HG02943 (cell line): ENCODE results near the gene SPAG17.

ENCODE experiments used
- ATAC-seq: cut with Tn5 transposase; IDR thresholded peaks from one replicate; pipeline ENCODE4 v1.9.1; 2021; ENCODE audit warnings: mild to moderate bottlenecking, low read depth, moderate library complexity; ENCODE audit not compliant: unreplicated experiment

Gene SPAG17

DNA sequence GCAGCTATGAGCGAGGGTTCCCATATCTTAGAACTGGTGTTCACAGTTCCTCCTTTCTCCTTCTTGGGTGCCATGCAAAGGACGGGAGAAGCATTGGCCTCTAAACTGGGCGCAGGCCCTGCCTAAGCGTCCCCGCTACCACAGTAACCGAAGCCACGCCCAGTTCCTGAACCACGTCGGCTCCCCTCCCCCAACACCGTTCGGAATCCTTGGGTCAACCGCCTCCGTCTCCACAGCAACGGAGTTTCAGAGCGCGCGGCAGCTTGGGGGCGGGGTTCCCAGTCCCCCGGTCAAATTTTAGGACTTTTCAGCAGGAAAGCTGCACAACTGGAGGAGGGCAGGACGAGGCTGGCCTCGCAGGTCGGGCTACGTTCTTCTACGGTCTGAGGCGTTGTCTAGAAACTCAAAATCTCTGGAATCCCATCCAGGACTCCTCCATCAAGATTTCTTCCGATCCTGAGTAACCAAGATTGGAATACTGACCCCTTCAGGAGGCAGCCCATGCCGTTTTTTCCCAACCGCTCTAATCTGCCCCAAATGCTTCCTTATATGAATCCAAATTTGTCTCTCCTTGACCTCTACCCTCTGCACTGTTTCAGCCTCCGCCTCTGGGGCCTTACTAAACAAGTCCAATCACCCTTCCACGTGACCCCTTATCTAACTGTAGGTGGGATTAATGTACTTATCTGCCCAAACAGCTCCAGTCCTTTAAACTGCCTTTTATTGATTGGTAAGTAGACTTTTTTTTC is at the start of gene SPAG17:
SPAG17 (minus strand) TSS at position 145 of the 749 bp plus-strand sequence; CDS start at position 74, 71 bp downstream.
- no peak for ATAC-seq

DNA sequence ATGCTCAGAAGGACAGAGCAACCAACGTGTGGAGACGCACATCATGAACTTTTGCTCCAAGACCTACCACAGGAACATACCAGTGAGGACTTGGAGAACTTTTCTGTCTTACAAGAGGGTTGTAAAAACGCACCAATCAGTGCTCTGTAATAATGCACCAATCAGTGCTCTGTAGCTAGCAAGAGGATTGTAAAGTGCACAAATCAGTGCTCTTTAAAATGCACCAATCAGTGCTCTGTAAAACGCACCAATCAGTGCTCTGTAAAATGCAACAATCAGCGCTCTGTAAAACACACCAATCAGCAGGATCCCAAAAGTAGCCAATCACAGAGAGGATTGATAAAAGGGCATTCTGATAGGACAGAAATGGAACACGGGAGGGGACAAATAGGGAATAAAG is 40.4 kb upstream of the SPAG17 start:
- ATAC-seq = no peak

DNA sequence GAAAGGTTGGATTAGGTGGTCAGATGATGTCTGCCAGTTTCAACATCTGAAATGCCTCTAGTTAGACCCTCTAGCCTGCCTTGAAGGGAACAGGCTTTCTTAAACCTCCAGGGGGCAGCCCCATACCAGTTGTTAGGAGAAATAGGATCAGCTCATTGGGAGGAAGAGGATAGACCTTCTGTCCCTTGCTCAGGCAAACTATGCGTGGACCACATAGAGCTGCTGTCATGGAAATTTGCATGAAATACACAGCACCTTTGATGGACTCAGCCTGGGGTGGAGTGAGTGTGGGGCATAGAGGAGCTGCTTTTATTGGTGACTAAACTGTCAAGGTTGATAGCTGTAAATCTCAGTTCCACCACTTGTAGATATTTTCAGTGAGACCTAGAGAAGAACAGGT is 38.4 kb upstream of the SPAG17 start:
- ATAC-seq = no peak

DNA sequence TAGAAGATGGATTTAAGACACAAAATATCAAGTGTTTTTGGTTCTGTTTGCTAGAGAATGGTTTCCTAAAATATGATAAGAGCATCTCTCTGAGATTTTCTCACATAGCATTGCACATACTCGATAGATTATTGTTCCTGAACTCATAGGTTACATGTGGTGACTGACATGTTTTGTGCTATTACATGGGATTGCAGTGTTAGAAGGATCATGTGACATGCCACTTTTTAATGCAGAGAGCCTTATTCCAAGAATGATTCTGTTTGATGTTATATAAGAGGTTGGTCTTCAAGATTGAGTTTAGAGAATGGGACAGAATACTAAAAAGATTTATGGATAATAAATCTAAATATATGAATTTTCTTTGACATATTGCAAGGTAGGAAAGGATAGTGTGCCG is 34.4 kb upstream of the SPAG17 start:
- no peak for ATAC-seq

DNA sequence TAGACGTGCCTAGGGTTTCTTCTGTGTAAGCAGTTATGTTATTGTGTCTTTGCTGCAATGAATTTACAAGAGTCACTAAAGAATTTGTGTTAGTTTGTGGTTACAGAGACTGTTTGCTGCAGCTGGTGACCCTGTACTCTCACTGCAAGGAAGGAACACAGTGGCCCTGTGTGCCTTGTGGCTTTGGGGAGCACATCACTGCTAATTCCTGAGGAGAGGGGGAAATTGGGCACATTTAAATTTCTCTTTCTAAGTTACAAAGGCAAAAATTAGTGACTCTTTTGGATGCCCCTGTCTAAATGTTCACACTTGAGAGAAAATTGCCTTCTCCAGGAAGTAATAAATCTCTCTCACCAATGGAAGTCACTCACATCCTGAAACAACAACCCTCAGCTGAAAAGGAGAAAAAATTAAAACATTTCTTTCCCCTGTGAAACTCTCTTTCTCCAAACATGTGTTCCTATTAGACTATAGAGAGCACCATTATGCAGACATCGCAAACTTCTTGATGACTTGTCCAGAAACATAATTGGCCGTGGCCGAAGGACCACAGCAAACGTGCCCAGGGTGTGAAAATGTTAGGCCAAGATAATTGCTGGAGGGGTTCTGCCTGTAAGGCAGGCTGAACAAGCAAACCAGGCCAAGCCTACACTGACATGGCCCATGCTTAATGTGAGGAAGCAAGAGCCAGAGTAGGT is 32.3 kb upstream of the SPAG17 start:
- ATAC-seq = no peak

DNA sequence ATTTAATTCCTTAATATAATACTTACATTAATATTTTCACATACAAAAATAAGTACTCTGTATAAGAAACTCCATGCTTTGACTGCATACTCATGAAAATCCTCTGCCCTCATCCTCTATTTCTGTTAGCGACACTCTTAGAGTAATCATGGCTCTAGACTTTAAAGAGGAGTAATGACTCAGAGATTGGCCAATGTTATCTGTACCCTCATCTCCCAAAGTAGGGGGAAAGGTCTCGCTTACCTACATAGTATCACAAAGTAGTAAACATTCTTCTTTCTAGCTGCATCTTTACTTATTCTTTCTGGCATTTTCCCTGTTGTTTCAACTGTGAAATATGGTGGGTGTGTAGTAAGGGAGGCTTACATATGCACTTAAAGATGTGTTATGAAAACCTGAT is 29.8 kb upstream of the SPAG17 start:
- no peak for ATAC-seq

DNA sequence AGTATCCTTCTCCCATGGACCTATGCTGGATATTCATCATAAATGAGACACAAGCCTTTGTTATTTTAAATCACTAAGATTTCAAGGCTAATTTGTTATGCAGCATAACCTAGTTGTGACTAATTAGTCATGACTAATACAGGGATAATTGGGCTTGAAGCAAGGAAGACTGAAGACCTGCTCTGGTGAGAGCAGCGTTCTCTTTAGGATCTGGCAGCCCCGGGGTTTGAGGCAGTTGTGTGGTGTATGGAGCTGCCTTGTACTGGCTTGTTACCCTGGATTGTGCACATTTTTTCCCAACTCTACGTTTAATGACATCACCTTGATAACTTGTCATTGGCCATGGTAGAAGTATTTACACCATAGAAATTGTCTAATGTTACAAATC is 25.7 kb upstream of the SPAG17 start:
- no peak for ATAC-seq

DNA sequence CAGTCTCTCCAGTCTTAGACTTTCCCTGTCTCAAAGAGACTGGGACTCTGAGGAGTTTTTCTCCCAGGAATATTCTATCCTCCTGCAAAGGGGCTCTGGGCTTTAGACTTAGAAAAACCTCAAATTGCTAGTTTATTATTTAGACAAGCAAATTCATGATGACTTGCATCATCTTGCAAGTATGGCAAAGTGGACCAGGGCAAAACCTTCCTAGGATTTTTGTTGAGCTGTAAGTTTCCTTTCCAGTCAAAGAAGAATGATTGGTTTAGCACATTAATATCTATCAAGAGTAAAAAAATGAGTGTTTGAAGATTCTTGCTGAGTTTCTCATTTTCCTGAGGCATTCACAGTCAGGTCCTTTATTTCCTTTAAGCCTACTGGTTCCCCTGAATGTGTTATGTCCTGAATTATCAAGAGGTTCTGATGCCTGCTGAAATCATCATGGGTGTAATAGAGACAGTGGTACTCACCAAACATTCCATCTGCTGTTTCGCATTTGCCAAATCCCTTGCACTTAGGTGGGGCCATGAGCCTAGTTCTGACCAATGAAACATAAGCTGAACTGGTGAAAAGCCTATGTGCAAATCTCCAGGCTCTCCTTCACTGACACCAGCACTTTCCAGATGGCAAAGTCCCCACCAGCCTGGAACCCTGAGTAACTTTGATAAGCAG is 25.2 kb upstream of the SPAG17 start:
- no peak for ATAC-seq

DNA sequence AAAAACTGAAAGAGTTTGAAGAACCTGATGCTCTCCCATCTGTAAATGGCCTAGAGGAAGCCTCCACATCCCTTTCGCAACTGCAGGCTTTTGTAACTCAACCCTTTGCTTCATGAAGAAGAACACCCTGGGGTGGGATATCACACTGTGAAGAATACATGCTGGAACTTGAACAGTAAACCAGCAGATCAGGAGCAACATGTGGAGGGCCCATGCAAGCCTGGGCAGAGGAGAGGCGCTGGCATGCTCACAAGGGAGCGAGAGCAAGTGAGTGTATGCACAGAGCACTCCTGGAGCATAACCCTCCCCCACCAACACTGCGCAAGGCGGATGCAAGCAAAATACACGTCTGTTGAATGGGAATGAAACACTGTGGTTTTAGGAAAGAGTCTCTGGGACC is 24.6 kb upstream of the SPAG17 start:
- no peak for ATAC-seq

DNA sequence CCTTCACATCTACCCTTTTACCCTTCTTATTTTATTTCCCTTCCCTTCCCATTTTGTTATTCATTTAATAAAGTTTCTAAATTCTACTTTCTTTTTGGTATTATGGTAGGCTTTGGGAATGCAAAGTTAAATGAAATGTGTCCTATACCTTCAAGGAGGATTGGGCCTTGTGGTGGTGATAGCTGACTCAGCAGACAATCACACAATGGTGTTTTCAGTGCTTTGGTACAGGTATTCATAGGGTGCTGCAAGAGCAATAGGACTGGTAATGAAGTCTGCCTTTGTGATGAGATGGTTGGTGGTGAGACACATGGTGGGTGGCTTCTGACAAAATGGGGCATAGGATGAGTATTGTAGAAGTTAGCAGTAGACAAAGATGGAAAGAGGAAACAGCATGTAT is 21.9 kb upstream of the SPAG17 start:
- ATAC-seq = no peak

DNA sequence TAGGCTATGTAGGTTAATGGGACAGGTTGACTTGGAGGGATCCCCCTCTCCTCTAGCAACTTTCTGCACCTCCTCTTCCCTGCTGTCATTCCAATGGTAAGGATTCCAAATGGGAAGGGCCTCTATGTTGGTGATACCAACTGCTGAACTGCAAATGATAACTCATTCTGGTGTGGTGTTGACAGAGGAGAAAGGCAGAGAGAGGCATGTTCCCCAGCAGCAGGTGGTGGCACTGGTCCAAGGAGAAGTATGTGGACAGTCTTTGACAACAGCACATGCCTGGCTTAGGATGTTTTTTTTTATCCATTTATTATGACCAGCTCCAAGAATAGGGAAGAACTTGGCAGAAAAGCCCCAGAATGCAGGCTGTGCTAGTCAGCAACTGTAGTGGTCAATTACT is 19.6 kb upstream of the SPAG17 start:
- no peak for ATAC-seq

DNA sequence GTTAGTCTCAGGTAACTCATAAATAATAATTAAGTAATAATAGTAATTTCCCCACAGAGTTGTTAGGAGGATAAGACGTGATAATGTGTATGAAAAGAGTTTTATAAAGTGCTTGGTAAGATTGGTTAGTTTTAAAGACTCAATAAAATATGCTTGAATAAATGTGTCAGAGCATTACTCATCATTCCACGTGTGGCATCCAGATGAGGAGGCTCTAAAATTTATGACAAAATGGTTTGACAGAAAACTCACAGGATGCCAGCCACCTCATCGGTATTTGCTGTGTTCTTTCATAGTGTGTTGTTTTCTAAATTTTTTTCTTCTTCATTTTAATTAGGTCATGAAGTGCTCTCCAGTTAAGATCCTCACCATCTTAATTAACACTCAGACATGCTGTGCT is 19.1 kb upstream of the SPAG17 start:
- ATAC-seq = no peak

DNA sequence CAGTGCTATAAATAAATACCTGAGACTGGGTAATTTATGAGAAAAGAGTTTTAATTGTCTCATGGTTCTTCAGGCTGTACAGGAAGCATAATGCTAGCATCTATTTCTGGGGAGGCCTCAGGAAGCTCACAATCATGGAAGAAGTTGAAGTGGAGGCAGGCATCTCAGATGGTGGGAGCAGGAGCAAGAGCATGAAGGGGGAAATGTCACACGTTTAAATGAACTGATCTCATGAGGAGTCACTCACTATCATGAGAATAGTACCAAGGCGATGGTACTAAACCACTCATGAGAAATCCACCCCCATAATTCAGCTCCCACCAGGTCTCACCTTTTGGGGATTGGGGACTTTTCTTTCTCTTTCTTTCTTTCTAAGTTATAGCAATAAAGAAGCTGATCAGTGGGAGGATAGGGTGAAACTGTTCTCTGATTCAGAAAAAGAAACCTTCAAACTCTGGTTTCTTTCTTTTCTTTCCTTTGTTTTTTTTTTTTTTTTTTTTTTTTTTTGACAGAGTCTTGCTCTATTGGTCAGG is 17.1 kb upstream of the SPAG17 start:
- no peak for ATAC-seq

DNA sequence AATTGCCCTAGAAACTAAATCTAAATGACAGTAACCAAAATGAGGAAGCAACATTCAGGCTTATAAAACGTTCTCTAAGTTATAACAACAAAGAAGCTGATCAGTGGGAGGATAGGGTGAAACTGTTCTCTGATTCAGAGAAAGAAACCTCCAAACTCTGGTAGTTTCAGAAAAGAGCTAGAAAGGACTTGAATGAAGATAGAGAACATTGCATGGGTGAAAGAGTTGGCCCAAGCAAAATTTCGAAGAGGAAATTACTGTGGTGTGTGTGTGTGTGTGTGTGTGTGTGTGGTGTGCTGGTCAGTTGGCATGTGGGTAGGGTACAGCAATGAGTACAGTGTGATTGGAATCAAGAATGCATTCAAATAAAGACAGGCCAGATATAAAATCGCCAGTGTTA is 16.5 kb upstream of the SPAG17 start:
- no peak for ATAC-seq

DNA sequence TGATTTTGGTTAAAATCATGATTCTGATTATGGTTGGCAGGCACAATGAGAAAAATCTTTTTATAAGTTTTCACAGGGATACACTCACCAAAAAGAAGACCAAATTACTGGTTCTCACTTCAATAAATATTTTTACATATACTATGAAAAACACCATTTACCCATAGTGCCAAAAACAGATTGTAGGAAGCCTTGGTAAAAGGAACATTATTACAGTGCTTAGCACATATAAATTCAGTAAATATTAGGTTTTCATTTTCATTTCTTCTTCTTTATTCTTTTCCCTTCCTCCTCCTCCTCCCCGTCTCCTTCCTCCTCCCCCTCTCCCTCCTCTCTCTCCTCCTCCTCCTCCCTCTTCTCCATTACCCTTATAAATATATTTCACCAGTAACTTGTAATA is 15.8 kb upstream of the SPAG17 start:
- ATAC-seq = no peak

DNA sequence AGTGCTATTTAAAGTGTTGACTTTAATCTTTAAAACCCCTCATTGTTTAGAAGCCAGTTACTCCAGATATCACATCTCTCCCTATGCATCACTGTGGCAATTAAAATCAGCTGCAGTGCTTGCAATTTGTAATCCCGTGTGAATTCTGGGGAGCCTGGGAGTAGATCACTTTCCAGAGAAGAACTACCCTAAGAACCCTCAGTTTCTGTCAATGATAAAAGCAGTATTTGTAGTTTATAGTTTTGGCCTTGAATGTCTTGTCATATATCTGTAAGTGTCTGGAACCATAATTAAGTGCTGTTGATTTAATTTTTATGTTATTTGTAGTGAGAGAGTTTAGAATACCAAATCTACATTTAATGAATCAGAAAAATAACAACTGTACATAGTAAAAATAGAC is 5.5 kb upstream of the SPAG17 start:
- ATAC-seq = no peak

DNA sequence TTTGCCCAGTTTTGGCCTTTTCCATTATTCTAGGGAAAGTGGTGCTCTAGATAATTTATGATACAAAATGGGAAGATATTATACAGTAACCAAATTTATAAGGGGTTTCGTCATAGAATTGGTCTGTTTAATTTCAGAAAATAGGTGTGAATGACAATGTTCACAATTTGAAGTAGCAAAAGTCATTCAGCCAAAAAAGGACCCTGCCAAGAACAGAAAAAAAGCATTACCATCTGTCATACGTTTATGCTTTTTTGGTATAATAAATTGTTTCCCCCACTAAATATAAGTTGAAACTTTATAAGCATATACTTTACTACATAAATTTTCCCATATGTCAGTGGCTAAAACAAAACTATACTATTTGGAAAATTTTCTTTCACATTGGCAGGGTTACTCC is 4.5 kb upstream of the SPAG17 start:
- ATAC-seq = no peak

DNA sequence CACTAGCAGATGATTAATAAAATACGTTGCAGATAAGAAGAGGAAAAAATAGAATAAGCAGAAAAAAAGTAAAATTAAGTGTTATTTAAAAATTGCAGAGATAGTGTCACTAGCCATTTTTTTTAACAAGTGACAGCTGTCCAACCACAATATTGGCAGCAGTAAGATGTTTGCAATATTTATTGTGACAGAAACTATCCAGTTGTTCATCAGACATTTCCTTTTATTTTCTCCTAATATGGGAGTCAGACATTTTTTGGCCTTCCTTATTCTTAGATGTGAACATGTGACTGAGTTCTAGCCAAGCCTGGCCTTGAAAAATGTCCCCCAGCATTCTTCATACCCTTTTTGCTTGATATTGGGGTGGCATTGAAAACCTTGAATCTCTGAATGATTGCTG is 3.4 kb upstream of the SPAG17 start:
- ATAC-seq = no peak

DNA sequence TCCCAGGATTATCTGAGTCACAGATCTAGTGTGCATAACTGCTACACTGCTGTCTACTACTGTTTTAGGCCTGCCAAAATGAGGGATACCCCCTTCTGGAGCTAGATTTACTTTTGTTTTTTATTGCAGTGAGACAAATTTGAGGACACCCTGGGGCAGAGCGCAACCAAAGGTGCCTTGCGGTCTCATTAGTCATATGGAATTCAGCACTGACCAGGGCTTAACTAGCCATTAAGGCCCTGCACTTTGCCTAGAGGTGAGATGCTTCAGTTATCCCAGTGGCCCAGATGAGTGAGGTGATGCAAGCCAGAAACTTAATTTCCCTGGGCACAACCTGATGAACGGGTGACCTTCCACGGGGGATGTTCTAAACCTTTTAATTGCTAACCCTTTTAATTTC is 998 bp upstream of the SPAG17 start:
- ATAC-seq = no peak

DNA sequence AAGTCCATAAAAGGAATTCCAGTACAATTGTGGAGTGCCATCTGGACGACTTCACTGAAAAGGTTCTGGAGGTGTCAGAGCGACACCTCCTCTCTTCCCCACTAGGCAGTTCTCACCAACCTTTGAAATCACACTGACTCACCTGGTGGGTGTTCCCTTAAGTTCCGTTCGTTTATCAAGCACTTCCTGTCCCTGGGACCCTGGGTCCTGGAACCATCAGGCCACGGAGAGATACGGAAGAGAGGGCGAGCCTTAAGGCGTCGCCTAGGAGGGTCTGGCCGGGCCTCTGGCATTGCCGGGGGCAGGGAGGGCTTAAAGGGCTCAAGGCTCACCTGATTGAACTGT is 317 bp downstream of the SPAG17 start:
- no peak for ATAC-seq

DNA sequence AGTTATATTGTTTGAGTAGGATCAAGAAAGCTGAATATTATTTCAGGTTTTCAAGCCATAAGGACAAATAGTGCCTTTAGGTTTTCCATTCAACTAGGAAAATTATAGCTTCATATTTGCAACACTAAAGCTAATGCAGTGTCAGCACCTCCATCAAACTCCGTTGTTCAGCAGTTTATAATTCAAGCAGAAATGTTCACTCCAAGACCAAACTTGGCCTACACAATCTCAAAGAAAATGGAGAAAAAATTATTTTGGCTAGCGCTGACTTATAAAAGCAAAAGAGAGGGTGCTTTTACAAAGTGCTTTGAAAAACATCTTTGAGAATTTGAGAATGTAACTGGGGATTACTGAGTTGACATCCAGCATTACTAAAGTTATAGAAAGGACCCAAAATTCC is 1.4 kb downstream of the SPAG17 start:
- no peak for ATAC-seq

DNA sequence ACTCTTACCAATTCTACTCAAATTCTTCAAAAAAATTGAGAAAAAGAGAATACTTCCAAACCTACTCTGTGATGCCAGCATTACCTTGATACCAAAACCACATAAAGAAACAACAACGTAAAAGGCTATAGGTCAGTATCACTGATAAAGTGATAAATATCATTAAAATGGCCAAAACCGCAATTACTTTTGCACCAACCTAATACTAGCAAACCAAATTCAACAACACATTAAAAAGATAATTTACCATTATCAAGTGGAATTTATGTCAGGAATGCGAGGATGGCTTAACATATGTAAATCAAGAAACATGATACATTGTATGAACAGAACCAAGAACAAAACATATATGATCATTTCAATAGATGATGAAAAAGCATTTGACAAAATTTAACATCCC is 7.0 kb downstream of the SPAG17 start:
- no peak for ATAC-seq
